ENCODE results near the gene TUBB4B.

Gene TUBB4B

GRCh38 chr9:137232101-137232500, 9.0 kb upstream of the TUBB4B start:
- TF ChIP-seq CTCF (IDR thresholded peaks at IDR 0.05; ENCODE audit: borderline replicate concordance, control extremely low read depth, extremely low read depth, insufficient read depth, missing control alignments), result no peak
- in situ Hi-C loops (cut with MboI; ENCODE audit: low sequenced_read_pairs, unreplicated experiment), result no loop called here

GRCh38 chr9:137232510-137232909, 8.6 kb upstream of the TUBB4B start:
- no peak for TF ChIP-seq CTCF (IDR thresholded peaks at IDR 0.05; ENCODE audit: borderline replicate concordance, control extremely low read depth, extremely low read depth, insufficient read depth, missing control alignments)
- in situ Hi-C loops (cut with MboI; ENCODE audit: low sequenced_read_pairs, unreplicated experiment), result no loop called here
- no peak for DNase-seq (ENCODE audit: low spot score)

More at GRCh38 chr9:137232101-137232500, 9.0 kb upstream of the TUBB4B start:
- no peak for DNase-seq (ENCODE audit: low spot score)

- DNase-seq (ENCODE audit: low spot score), result no peak
- in situ Hi-C loops (cut with MboI; ENCODE audit: low sequenced_read_pairs, unreplicated experiment), result no loop called here
Observed at GRCh38 chr9:137233143-137233980, 7.7 kb upstream of the TUBB4B start.

GRCh38 chr9:137234055-137234697, 6.9 kb upstream of the TUBB4B start:
- in situ Hi-C loops (cut with MboI; ENCODE audit: low sequenced_read_pairs, unreplicated experiment), result no loop called here
- no peak for TF ChIP-seq CTCF (IDR thresholded peaks at IDR 0.05; ENCODE audit: borderline replicate concordance, control extremely low read depth, extremely low read depth, insufficient read depth, missing control alignments)
- no peak for DNase-seq (ENCODE audit: low spot score)

More at GRCh38 chr9:137233143-137233980, 7.7 kb upstream of the TUBB4B start:
- no peak for TF ChIP-seq CTCF (IDR thresholded peaks at IDR 0.05; ENCODE audit: borderline replicate concordance, control extremely low read depth, extremely low read depth, insufficient read depth, missing control alignments)

GRCh38 chr9:137234758-137235423, 6.2 kb upstream of the TUBB4B start:
- in situ Hi-C loops (cut with MboI; ENCODE audit: low sequenced_read_pairs, unreplicated experiment), result no loop called here
- no peak for TF ChIP-seq CTCF (IDR thresholded peaks at IDR 0.05; ENCODE audit: borderline replicate concordance, control extremely low read depth, extremely low read depth, insufficient read depth, missing control alignments)
- DNase-seq (ENCODE audit: low spot score), result no peak

GRCh38 chr9:137235424-137236237, 5.5 kb upstream of the TUBB4B start:
- no peak for DNase-seq (ENCODE audit: low spot score)
- TF ChIP-seq CTCF (IDR thresholded peaks at IDR 0.05; ENCODE audit: borderline replicate concordance, control extremely low read depth, extremely low read depth, insufficient read depth, missing control alignments), result no peak
- in situ Hi-C loops (cut with MboI; ENCODE audit: low sequenced_read_pairs, unreplicated experiment), result no loop called here
